Psoas muscle (tissue), 8 donors: ENCODE data around the gene PAM. TPM values are rescaled to one million over a fixed set of nuclear protein-coding genes. Genes with fewer than 3 reads are reported as not detected.
A peak's percentile ranks its signal among the peaks of the same experiment; 100 is the strongest.

ENCODE experiments used
- ATAC-seq, 4 donors: fragments of 200-7000 bp; cut with Tn5 transposase; one replicate each; pipeline ENCODE4 v1.9.1; 2020; ENCODE audit warnings: moderate library complexity in 3 of 4, mild to moderate bottlenecking in 2 of 4
- DNase-seq, 2 donors: peaks; one replicate each; pipeline ENCODE4 v3.0.0-alpha.2; 2020
- H3K27ac ChIP-seq: fragments of 200-600 bp; one replicate; pipeline ENCODE4 v1.8.0; 2022
- H3K27me3 ChIP-seq, 3 donors: fragments of 200-600 bp in 1 of 3; one replicate each; pipeline versions ENCODE4 v1.6.1 to v1.8.0; 2013 to 2022; ENCODE audit warnings: low read length in 2 of 3, mild to moderate bottlenecking in 2 of 3, moderate library complexity in 1 of 3; ENCODE audit not compliant: insufficient read depth in 3 of 3
- H3K36me3 ChIP-seq, 2 donors: fragments of 200-600 bp in 1 of 2; one replicate each; pipeline versions ENCODE4 v1.6.1 to v1.8.0; 2013 to 2022; ENCODE audit warnings: low read depth in 1 of 2, mild to moderate bottlenecking in 1 of 2, moderate library complexity in 1 of 2; ENCODE audit not compliant: insufficient read depth in 1 of 2
- H3K4me1 ChIP-seq: fragments of 200-600 bp; one replicate; pipeline ENCODE4 v1.8.0; 2022
- H3K4me3 ChIP-seq: fragments of 200-600 bp; one replicate; pipeline ENCODE4 v1.8.0; 2022; ENCODE audit warnings: mild to moderate bottlenecking
- H3K9me3 ChIP-seq: fragments of 200-600 bp; one replicate; pipeline ENCODE4 v1.8.0; 2022
- CTCF ChIP-seq: fragments of 200-600 bp; IDR thresholded peaks from one replicate; pipeline ENCODE4 v1.8.0; 2022; ENCODE audit warnings: antibody characterized with exemption
- WGBS, 3 donors: extraction: QIAGEN DNeasy Blood & Tissue Kit; methylation state at CpG; one replicate each; pipeline versions ENCODE4 v1.1.6 to v1.1.7; 2013; 5-methylcytosine and 5-hydroxymethylcytosine counted together
- intact Hi-C, 2 donors: fragments of 100-400 bp; cut with DNase I; formaldehyde crosslinking; loops; one replicate each; pipeline versions ENCODE4 v1.11.0 to v1.14.2; 2022
- polyA plus RNA-seq, 3 donors: library from polyadenylated mRNA; stranded (reverse); fragments of 200-250 nt; gene quantifications; one replicate each; pipeline ENCODE4 v1.2.3, GENCODE V29; 2013
- total RNA-seq, 4 donors: library from RNA; stranded (reverse); fragmentation: NEBNext Ultra II Directional in 2 of 4; extraction: Animal tissue kit (Norgen Biotek cat#: 25700) in 2 of 4; gene quantifications; one replicate each; pipeline versions ENCODE4 v1.2.1 to v1.2.4, GENCODE V29; 2021 to 2023
- donor health status: healthy with polysubstance abuse.
- donor health status: DM: no; HTN: no; CAD: no; lungs with moderate emphysema.
- donor health status: Bipolar disorder and iron deficiency.
- donor health status: healthy.
- donor health status: DM: yes; HTN: yes; CAD: no.
- donor health status: DM: no; HTN: no; CAD: no.
- donor health status: DM: no; HTN: no; CAD: no.
- donor health status: DM: yes; HTN: yes; CAD: no.

PAM gene
- total and polyA plus RNA-seq, 7 donors: 29.5 to 279 (median 191) TPM

- intact Hi-C loops: no loop called here
- no peaks in the 10 kb centered on the region for H3K9me3 ChIP-seq
- H3K27me3 ChIP-seq: no peaks in the 10 kb centered on the region
- H3K4me1 ChIP-seq: peaks cover 29% of the 10 kb centered on the region
- no peak for ATAC-seq
- no peak overlapping the region for H3K27ac ChIP-seq
- WGBS, 3 donors: 78 to 93% (median 90%) methylated on average over 5 of the region's 5 CpGs
- no peak for DNase-seq
- no peak overlapping the region for H3K4me3 ChIP-seq
- no peak for TF ChIP-seq CTCF
- peaks cover 0 to 1% of the 10 kb centered on the region in 2 donors for H3K36me3 ChIP-seq
These were observed 118.9 kb downstream of the PAM start for GRCh38 chr5:102874054-102874453.

- 34 to 38% (median 34%) methylated on average over 4 of the region's 4 CpGs for WGBS, 3 donors
- no peaks in the 10 kb centered on the region for H3K27me3 ChIP-seq
- peaks cover 25% of the 10 kb centered on the region for H3K4me1 ChIP-seq
- DNase-seq (no peak), ATAC-seq (peak in 1 of 4 donors; percentile 35)
- peaks cover 0 to 12% of the 10 kb centered on the region in 2 donors for H3K36me3 ChIP-seq
- TF ChIP-seq CTCF: no peak
- no peaks in the 10 kb centered on the region for H3K9me3 ChIP-seq
- intact Hi-C loops: no loop called here
- H3K4me3 ChIP-seq: no peak overlapping the region
- no peak overlapping the region for H3K27ac ChIP-seq
These were observed 120.6 kb downstream of the PAM start for GRCh38 chr5:102875721-102876123.

GRCh38 chr5:102876610-102877009 is 121.5 kb downstream of the PAM start:
- ATAC-seq: peak in 2 of 4 donors; percentile 26 to 60
- Histone ChIP-seq H3K27ac (peak overlapping the region; percentile 31), H3K4me1 (peaks cover 25% of the 10 kb centered on the region), H3K36me3 (peaks cover 0 to 12% of the 10 kb centered on the region in 2 donors), H3K4me3 (no peak overlapping the region), H3K27me3 (no peaks in the 10 kb centered on the region), H3K9me3 (no peaks in the 10 kb centered on the region)
- intact Hi-C loops: no loop called here
- 57 to 86% (median 69%) methylated on average over 4 of the region's 4 CpGs for WGBS, 3 donors
- no peak for TF ChIP-seq CTCF
- no peak for DNase-seq

- H3K4me1 ChIP-seq: peaks cover 34% of the 10 kb centered on the region
- H3K27me3 ChIP-seq: no peaks in the 10 kb centered on the region
- no peak for TF ChIP-seq CTCF
- ATAC-seq: no peak
- no peak overlapping the region for H3K4me3 ChIP-seq
- no peak for DNase-seq
- no peak overlapping the region for H3K27ac ChIP-seq
- intact Hi-C loops: no loop called here
- WGBS, 3 donors: 79 to 97% (median 97%) methylated on average over 6 of the region's 6 CpGs
- peaks cover 0 to 12% of the 10 kb centered on the region in 2 donors for H3K36me3 ChIP-seq
- H3K9me3 ChIP-seq: no peaks in the 10 kb centered on the region
These were observed 124.6 kb downstream of the PAM start for GRCh38 chr5:102879741-102880140.

GRCh38 chr5:102886586-102886985 is 131.5 kb downstream of the PAM start:
- DNase-seq (no peak), ATAC-seq (no peak)
- Histone ChIP-seq H3K36me3 (no peaks in the 10 kb centered on the region), H3K9me3 (no peaks in the 10 kb centered on the region), H3K27me3 (no peaks in the 10 kb centered on the region), H3K4me3 (no peak overlapping the region), H3K27ac (no peak overlapping the region), H3K4me1 (peaks cover 41% of the 10 kb centered on the region)
- no peak for TF ChIP-seq CTCF
- intact Hi-C loops: no loop called here
